Measurements from ENCODE around the gene RAET1G.
"Not testable (repeated sequence)": the region's sequence is repeated elsewhere in the genome, so short reads cannot be mapped to it uniquely, and the experiment has no call there.

The RAET1G gene

GRCh38 chr6:149934249-149935156 lies 11.6 kb upstream of the RAET1G start:
- in situ Hi-C loops (cut with MboI; ENCODE audit: low pct_unique_long_range_greater_than_20kb, low sequenced_read_pairs, unreplicated experiment) = no loop called here
- DNase-seq (ENCODE audit: low spot score) = peak; percentile 60
- peak; percentile 71 for TF ChIP-seq CTCF (IDR thresholded peaks at IDR 0.05; ENCODE audit: extremely low read depth, insufficient read depth, missing control alignments)

GRCh38 chr6:149933461-149933860 lies 10.5 kb upstream of the RAET1G start:
- TF ChIP-seq CTCF (IDR thresholded peaks at IDR 0.05; ENCODE audit: extremely low read depth, insufficient read depth, missing control alignments) = no peak
- no peak for DNase-seq (ENCODE audit: low spot score)
- in situ Hi-C loops (cut with MboI; ENCODE audit: low pct_unique_long_range_greater_than_20kb, low sequenced_read_pairs, unreplicated experiment) = no loop called here

- DNase-seq (ENCODE audit: low spot score) = no peak
- no peak for TF ChIP-seq CTCF (IDR thresholded peaks at IDR 0.05; ENCODE audit: extremely low read depth, insufficient read depth, missing control alignments)
- in situ Hi-C loops (cut with MboI; ENCODE audit: low pct_unique_long_range_greater_than_20kb, low sequenced_read_pairs, unreplicated experiment) = no loop called here
These were observed 10.1 kb upstream of the RAET1G start for GRCh38 chr6:149933036-149933435.

GRCh38 chr6:149931501-149931900 lies 8.6 kb upstream of the RAET1G start:
- in situ Hi-C loops (cut with MboI; ENCODE audit: low pct_unique_long_range_greater_than_20kb, low sequenced_read_pairs, unreplicated experiment) = no loop called here
- TF ChIP-seq CTCF (IDR thresholded peaks at IDR 0.05; ENCODE audit: extremely low read depth, insufficient read depth, missing control alignments) = no peak
- no peak for DNase-seq (ENCODE audit: low spot score)

GRCh38 chr6:149929422-149929821 lies 6.5 kb upstream of the RAET1G start:
- TF ChIP-seq CTCF (IDR thresholded peaks at IDR 0.05; ENCODE audit: extremely low read depth, insufficient read depth, missing control alignments) = peak; percentile 29
- DNase-seq (ENCODE audit: low spot score) = no peak
- in situ Hi-C loops (cut with MboI; ENCODE audit: low pct_unique_long_range_greater_than_20kb, low sequenced_read_pairs, unreplicated experiment) = no loop called here

- DNase-seq (ENCODE audit: low spot score); in situ Hi-C loops (cut with MboI; ENCODE audit: low pct_unique_long_range_greater_than_20kb, low sequenced_read_pairs, unreplicated experiment): not testable (repeated sequence)
These were observed 4.1 kb upstream of the RAET1G start for GRCh38 chr6:149927025-149927424.

GRCh38 chr6:149925974-149926777 lies 3.3 kb upstream of the RAET1G start:
- in situ Hi-C loops (cut with MboI; ENCODE audit: low pct_unique_long_range_greater_than_20kb, low sequenced_read_pairs, unreplicated experiment) = no loop called here
- no peak for DNase-seq (ENCODE audit: low spot score)
- peak; percentile 83 for TF ChIP-seq CTCF (IDR thresholded peaks at IDR 0.05; ENCODE audit: extremely low read depth, insufficient read depth, missing control alignments)
